OCI-LY1 (cell line): Measurements from ENCODE around the gene FOXF1.

Experiments used
- H2AFZ ChIP-seq: fragments of 200-600 bp; sonication (generic), shearing (Covaris generic); 2 replicates; pipeline ENCODE4 v1.6.0; 2014; ENCODE audit warnings: antibody characterized with exemption, mild to moderate bottlenecking, low read length
- H3F3A ChIP-seq: fragments of 200-600 bp; sonication (generic), shearing (Covaris generic); 2 replicates; pipeline ENCODE4 v1.6.0; 2014; ENCODE audit warnings: mild to moderate bottlenecking, antibody characterized with exemption, low read length, moderate library complexity; ENCODE audit not compliant: insufficient read depth
- H3K27ac ChIP-seq: fragments of 200-600 bp; sonication (generic); 2 replicates; pipeline ENCODE4 v1.5.1; 2014; ENCODE audit warnings: low read length, mixed run types, mild to moderate bottlenecking, low read depth; ENCODE audit not compliant: poor library complexity, severe bottlenecking
- H3K27me3 ChIP-seq: fragments of 200-600 bp; sonication (generic); 2 replicates; pipeline ENCODE4 v1.6.0; 2014; ENCODE audit warnings: antibody characterized with exemption, mild to moderate bottlenecking, low read length, moderate library complexity; ENCODE audit not compliant: insufficient read depth
- H3K36me3 ChIP-seq: fragments of 200-600 bp; sonication (generic); 2 replicates; pipeline ENCODE4 v1.6.1; 2014; ENCODE audit warnings: mild to moderate bottlenecking, antibody characterized with exemption, low read length, moderate library complexity, mixed read lengths; ENCODE audit not compliant: insufficient read depth
- H3K4me1 ChIP-seq: fragments of 200-600 bp; sonication (generic); 2 replicates; pipeline ENCODE4 v1.5.1; 2014; ENCODE audit warnings: mild to moderate bottlenecking, low read length, moderate library complexity; ENCODE audit not compliant: insufficient read depth, severe bottlenecking
- H3K4me2 ChIP-seq: fragments of 200-600 bp; sonication (generic), shearing (Covaris generic); 2 replicates; pipeline ENCODE4 v1.6.1; 2014; ENCODE audit warnings: low read length
- H3K4me3 ChIP-seq: fragments of 200-600 bp; sonication (generic); 2 replicates; pipeline ENCODE4 v1.5.1; 2014; ENCODE audit warnings: low read length, low read depth, mild to moderate bottlenecking, mixed read lengths; ENCODE audit not compliant: poor library complexity, severe bottlenecking
- H3K79me2 ChIP-seq: fragments of 200-600 bp; shearing (Covaris generic); 2 replicates; pipeline ENCODE4 v1.6.1; 2016; ENCODE audit warnings: mixed run types, low read length, mixed read lengths; ENCODE audit not compliant: insufficient read depth
- H3K9ac ChIP-seq: fragments of 200-600 bp; sonication (generic), shearing (Covaris generic); 2 replicates; pipeline ENCODE4 v1.6.1; 2014; ENCODE audit warnings: mild to moderate bottlenecking, low read length, mixed read lengths
- H3K9me2 ChIP-seq: fragments of 200-600 bp; sonication (generic), shearing (Covaris generic); 2 replicates; pipeline ENCODE4 v1.6.1; 2014; ENCODE audit warnings: low read depth, mild to moderate bottlenecking, low read length, mixed read lengths
- H3K9me3 ChIP-seq: fragments of 200-600 bp; shearing (Covaris generic); 2 replicates; pipeline ENCODE4 v1.6.1; 2014; ENCODE audit warnings: low read length, mixed read lengths
- H4K20me1 ChIP-seq: fragments of 200-600 bp; sonication (generic), shearing (Covaris generic); 2 replicates; pipeline ENCODE4 v1.6.0; 2016; ENCODE audit warnings: mild to moderate bottlenecking, low read length; ENCODE audit not compliant: insufficient read depth
- EZH2 ChIP-seq: fragments of 200-600 bp; sonication (generic), shearing (Covaris generic); IDR thresholded peaks from 2 replicates; pipeline ENCODE4 v1.8.0; 2017; ENCODE audit warnings: borderline replicate concordance, mixed run types, mild to moderate bottlenecking, antibody characterized with exemption, low read length, moderate library complexity, mixed read lengths
- TF ChIP-seq, protein P1 (sequence below): fragments of 200-600 bp; sonication (generic), shearing (Covaris generic); IDR thresholded peaks from 2 replicates; pipeline ENCODE4 v1.5.1; 2017; ENCODE audit warnings: mild to moderate bottlenecking, antibody characterized with exemption, low read length, moderate library complexity, mixed read lengths

Gene FOXF1

DNA sequence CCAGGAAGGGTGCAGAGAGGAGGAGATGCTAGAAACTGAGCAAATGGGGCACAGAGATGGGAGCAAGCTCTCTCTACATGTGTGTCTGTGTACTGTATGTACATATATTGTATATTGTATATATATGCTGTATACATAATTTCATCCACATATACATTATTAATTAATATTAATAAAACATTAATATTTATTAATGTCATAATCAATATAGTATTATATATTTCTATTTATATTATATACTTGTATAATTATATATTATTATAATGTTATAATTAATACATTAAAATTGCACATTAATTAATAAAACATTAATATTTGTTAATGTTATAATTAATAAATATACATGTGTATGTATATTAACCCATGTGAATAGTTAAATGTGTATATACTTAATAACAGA is 31.5 kb upstream of the FOXF1 start:
- Histone ChIP-seq H2AFZ (no peak overlapping the region), H4K20me1 (no peaks in the 10 kb centered on the region), H3K27me3 (peaks cover 4% of the 10 kb centered on the region; the same call in 1 of the 2 replicates), H3K4me2 (no peak overlapping the region), H3K27ac (no peak overlapping the region), H3K9ac (no peak overlapping the region), H3F3A (no peaks in the 10 kb centered on the region), H3K79me2 (no peaks in the 10 kb centered on the region), H3K9me3 (no peaks in the 10 kb centered on the region), H3K4me3 (no peak overlapping the region), H3K4me1 (no peaks in the 10 kb centered on the region), H3K9me2 (no peaks in the 10 kb centered on the region), H3K36me3 (no peaks in the 10 kb centered on the region)
- TF ChIP-seq, protein P1, sequence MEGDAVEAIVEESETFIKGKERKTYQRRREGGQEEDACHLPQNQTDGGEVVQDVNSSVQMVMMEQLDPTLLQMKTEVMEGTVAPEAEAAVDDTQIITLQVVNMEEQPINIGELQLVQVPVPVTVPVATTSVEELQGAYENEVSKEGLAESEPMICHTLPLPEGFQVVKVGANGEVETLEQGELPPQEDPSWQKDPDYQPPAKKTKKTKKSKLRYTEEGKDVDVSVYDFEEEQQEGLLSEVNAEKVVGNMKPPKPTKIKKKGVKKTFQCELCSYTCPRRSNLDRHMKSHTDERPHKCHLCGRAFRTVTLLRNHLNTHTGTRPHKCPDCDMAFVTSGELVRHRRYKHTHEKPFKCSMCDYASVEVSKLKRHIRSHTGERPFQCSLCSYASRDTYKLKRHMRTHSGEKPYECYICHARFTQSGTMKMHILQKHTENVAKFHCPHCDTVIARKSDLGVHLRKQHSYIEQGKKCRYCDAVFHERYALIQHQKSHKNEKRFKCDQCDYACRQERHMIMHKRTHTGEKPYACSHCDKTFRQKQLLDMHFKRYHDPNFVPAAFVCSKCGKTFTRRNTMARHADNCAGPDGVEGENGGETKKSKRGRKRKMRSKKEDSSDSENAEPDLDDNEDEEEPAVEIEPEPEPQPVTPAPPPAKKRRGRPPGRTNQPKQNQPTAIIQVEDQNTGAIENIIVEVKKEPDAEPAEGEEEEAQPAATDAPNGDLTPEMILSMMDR = no peak

- H2AFZ ChIP-seq = no peak overlapping the region
- no peaks in the 10 kb centered on the region for H3K9me2 ChIP-seq
- H3K79me2 ChIP-seq = no peaks in the 10 kb centered on the region
- H3K9ac ChIP-seq = no peak overlapping the region
- H4K20me1 ChIP-seq = no peaks in the 10 kb centered on the region
- H3K27me3 ChIP-seq = peaks cover 4% of the 10 kb centered on the region; the same call in 1 of the 2 replicates
- H3K36me3 ChIP-seq = no peaks in the 10 kb centered on the region
- no peak overlapping the region for H3K4me2 ChIP-seq
- no peak overlapping the region for H3K27ac ChIP-seq
- H3K9me3 ChIP-seq = no peaks in the 10 kb centered on the region
- TF ChIP-seq EZH2 = no peak
- TF ChIP-seq, protein P1 = no peak
- H3K4me3 ChIP-seq = no peak overlapping the region
- no peaks in the 10 kb centered on the region for H3F3A ChIP-seq
- no peaks in the 10 kb centered on the region for H3K4me1 ChIP-seq
These were observed 30.9 kb upstream of the FOXF1 start for GRCh38 chr16:86479419-86479818.

DNA sequence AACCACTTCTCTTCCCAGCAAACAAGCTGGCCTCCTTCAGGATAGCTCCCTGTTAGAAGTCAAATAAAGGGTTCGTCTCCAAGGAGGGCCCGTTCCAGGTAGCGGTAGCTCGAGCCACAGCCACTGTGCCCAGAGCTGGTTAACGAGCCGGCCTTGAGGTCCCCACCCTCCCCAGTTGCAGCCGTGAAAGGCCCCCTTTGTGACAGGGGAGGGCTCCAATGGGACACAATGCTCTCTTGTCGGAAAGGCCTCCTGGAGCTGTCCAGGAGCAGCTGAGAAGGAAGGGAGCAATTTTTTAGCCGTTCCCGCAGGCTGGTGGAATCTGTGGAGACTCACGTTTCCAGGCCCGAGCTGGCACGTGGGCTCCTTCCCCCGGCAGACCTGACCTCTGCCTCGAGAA is 29.9 kb upstream of the FOXF1 start:
- Histone ChIP-seq H3K79me2 (no peaks in the 10 kb centered on the region), H3K36me3 (no peaks in the 10 kb centered on the region), H3K27me3 (peaks cover 4% of the 10 kb centered on the region; the same call in 1 of the 2 replicates), H3K4me3 (no peak overlapping the region), H4K20me1 (no peaks in the 10 kb centered on the region), H3K9ac (no peak overlapping the region), H3K4me1 (no peaks in the 10 kb centered on the region), H3F3A (no peaks in the 10 kb centered on the region), H3K4me2 (no peak overlapping the region), H2AFZ (no peak overlapping the region), H3K9me3 (no peaks in the 10 kb centered on the region), H3K27ac (no peak overlapping the region), H3K9me2 (no peaks in the 10 kb centered on the region)
- TF ChIP-seq, protein P1 = no peak
- TF ChIP-seq EZH2 = no peak
